Limb (tissue), 2 donors: Measurements from ENCODE around the gene AHCYL1.
"Not testable (repeated sequence)": the region's sequence is repeated elsewhere in the genome, so short reads cannot be mapped to it uniquely, and the experiment has no call there.

Experiments used
- DNase-seq, 2 donors: peaks; one replicate each; pipeline ENCODE4 v3.0.0-alpha.2; 2016; ENCODE audit errors: extremely low spot score in 2 of 2

The AHCYL1 gene

GRCh38 chr1:109984456-109985246 is at the start of gene AHCYL1:
Gene AHCYL1 (plus strand): TSS chr1:109984765. CDS start chr1:109985053, 288 bp downstream.
- DNase-seq: peak; percentile 99

GRCh38 chr1:109935451-109935900 is 49.1 kb upstream of the AHCYL1 start:
- DNase-seq: no peak

- no peak for DNase-seq
Observed at GRCh38 chr1:109937738-109938137, 46.8 kb upstream of the AHCYL1 start.

- no peak for DNase-seq
Observed at GRCh38 chr1:109938556-109938955, 46.0 kb upstream of the AHCYL1 start.

- DNase-seq: no peak
Observed at GRCh38 chr1:109942434-109942833, 42.1 kb upstream of the AHCYL1 start.

- DNase-seq: no peak
Observed at GRCh38 chr1:109944541-109944940, 40.0 kb upstream of the AHCYL1 start.

- DNase-seq: no peak
Observed at GRCh38 chr1:109946511-109946910, 38.1 kb upstream of the AHCYL1 start.

- DNase-seq: no peak
Observed at GRCh38 chr1:109947582-109948284, 36.8 kb upstream of the AHCYL1 start.

- DNase-seq: no peak
Observed at GRCh38 chr1:109948285-109948630, 36.3 kb upstream of the AHCYL1 start.

- no peak for DNase-seq
Observed at GRCh38 chr1:109950038-109950437, 34.5 kb upstream of the AHCYL1 start.

GRCh38 chr1:109950509-109950908 is 34.1 kb upstream of the AHCYL1 start:
- DNase-seq: no peak

GRCh38 chr1:109951501-109951900 is 33.1 kb upstream of the AHCYL1 start:
- DNase-seq: not testable (repeated sequence)

- DNase-seq: no peak
Observed at GRCh38 chr1:109954041-109954512, 30.5 kb upstream of the AHCYL1 start.

- DNase-seq: no peak
Observed at GRCh38 chr1:109959632-109959973, 25.0 kb upstream of the AHCYL1 start.

- DNase-seq: no peak
Observed at GRCh38 chr1:109959974-109960744, 24.4 kb upstream of the AHCYL1 start.

GRCh38 chr1:109960745-109961094 is 23.8 kb upstream of the AHCYL1 start:
- no peak for DNase-seq

GRCh38 chr1:109963864-109964263 is 20.7 kb upstream of the AHCYL1 start:
- DNase-seq: no peak

- DNase-seq: no peak
Observed at GRCh38 chr1:109969146-109969829, 15.3 kb upstream of the AHCYL1 start.

- no peak for DNase-seq
Observed at GRCh38 chr1:109969907-109970306, 14.7 kb upstream of the AHCYL1 start.

- DNase-seq: no peak
Observed at GRCh38 chr1:109971559-109971958, 13.0 kb upstream of the AHCYL1 start.

- DNase-seq: no peak
Observed at GRCh38 chr1:109974191-109974590, 10.4 kb upstream of the AHCYL1 start.

- no peak for DNase-seq
Observed at GRCh38 chr1:109975718-109976117, 8.8 kb upstream of the AHCYL1 start.
